Stimulated activated naive CD8-positive, alpha-beta T cell treated with anti-CD3 and anti-CD28 coated beads, Interleukin-15, amount 100 ng/mL, for 72 hours (primary cell): Measurements from ENCODE around the gene NEURL3.

Experiments
- ATAC-seq: fragments of 150-1000 bp; cut with Tn5 transposase; 2 replicates; pipeline ENCODE4 v1.10.0; 2021; ENCODE audit warnings: mild to moderate bottlenecking, moderate library complexity
- DNase-seq, 2 donors: peaks; one replicate each; pipeline ENCODE4 v3.0.0; 2021 to 2022
- H3K27ac Mint-ChIP-seq, 2 donors: one replicate each; pipeline ENCODE4 v1.8.0; 2022; ENCODE audit warnings: mild to moderate bottlenecking in 2 of 2, mixed read lengths in 2 of 2, moderate library complexity in 2 of 2
- H3K27me3 Mint-ChIP-seq: one replicate; pipeline ENCODE4 v1.8.0; 2022; ENCODE audit warnings: mixed read lengths
- H3K4me1 Mint-ChIP-seq: one replicate; pipeline ENCODE4 v1.8.0; 2022; ENCODE audit warnings: mild to moderate bottlenecking, mixed read lengths
- H3K4me3 Mint-ChIP-seq, 2 donors: one replicate each; pipeline ENCODE4 v1.8.0; 2022; ENCODE audit warnings: mild to moderate bottlenecking in 2 of 2, mixed read lengths in 2 of 2, moderate library complexity in 1 of 2
- H3K9me3 Mint-ChIP-seq, 2 donors: one replicate each; pipeline ENCODE4 v1.8.0; 2022; ENCODE audit warnings: mixed read lengths in 2 of 2

NEURL3 gene

DNA sequence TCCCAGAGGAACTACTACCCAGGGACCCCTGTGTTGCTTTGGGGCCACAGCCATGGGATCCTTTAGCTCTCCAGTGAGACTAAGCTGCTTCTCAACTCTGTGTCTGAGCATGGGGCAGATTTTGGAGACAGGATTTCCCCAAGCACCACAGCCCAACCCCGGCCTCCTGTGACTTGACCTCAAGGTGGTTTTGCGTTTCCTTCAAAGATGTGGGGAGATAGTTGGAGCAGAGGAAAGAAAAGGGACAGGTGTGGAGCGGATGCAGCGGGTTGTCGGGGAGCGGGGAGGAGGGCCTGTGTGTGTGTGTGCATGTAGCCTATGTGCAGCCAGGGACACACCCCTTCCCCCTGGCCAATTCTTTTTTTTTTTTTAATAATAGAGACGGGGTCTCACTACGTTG, 41.6 kb upstream of the NEURL3 start:
- no peak overlapping the region for H3K4me3 Mint-ChIP-seq

DNA sequence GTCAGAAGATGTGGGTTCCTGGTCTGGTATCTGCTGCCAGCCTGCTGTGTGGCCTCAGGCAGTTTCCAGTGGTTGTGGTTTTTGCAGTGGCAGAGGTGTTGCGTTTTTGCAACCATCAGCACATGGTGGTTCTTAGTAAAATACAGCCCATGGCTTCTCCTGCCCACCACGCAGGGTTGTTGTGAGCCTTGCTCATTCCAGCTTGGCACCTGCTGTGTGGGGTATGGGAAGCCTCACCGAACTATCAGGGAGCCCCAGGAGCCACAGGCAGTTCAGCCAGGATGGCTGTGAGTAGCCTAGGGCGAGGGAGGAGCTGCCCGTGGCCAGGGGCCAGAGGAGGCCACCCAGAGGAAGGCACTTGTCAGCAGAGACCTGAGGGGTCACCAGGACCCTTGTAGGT, 41.2 kb upstream of the NEURL3 start:
- H3K4me3 Mint-ChIP-seq: peak overlapping the region; percentile 66 to 83
- no peaks in the 10 kb centered on the region for H3K9me3 Mint-ChIP-seq
- ATAC-seq (peak; percentile 72), DNase-seq (peak in 1 of 2 donors; percentile 62)
- peaks cover 57% of the 10 kb centered on the region for H3K4me1 Mint-ChIP-seq
- no peaks in the 10 kb centered on the region for H3K27me3 Mint-ChIP-seq
- peak overlapping the region; percentile 60 to 92 for H3K27ac Mint-ChIP-seq

More for the DNA sequence above, 41.6 kb upstream of the NEURL3 start:
- peak in 1 of 2 donors; percentile 30 for DNase-seq
- Mint-ChIP-seq H3K4me1 (peaks cover 57% of the 10 kb centered on the region), H3K9me3 (no peaks in the 10 kb centered on the region), H3K27ac (no peak overlapping the region), H3K27me3 (no peaks in the 10 kb centered on the region)
- ATAC-seq: peak; percentile 14

DNA sequence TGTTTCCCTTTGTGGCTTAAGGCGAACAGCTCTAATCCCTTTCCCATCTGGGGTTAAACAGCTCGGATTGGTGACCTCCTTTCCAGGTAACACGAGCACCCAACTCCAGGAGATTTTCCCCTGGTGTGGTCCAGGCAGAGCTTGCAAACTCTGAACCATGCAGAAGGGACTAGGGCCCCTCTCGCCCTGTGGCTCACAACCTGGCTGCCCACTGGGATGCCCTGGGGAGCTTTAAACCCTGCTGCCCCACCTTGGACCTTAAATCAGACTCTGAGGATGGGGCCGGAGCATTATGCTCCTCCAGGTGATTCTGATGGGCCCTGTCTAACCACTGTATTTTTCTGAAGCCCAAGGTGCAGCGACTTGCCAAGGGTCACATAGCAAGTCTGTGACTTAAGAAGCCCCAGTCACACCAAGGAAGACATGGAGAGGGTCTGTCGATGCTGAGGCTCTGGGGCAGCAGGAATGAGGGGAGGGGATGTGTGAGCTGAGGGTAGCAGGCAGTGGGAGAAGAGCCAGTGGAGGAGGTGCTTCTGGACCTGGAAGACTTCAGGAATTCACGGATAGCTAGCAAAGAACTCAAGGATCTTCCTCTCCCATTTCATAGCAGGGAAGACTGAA, 37.3 kb upstream of the NEURL3 start:
- Mint-ChIP-seq H3K4me3 (peak overlapping the region in 1 of 2 donors; percentile 44), H3K9me3 (no peaks in the 10 kb centered on the region), H3K27ac (peak overlapping the region in 1 of 2 donors; percentile 19), H3K27me3 (no peaks in the 10 kb centered on the region), H3K4me1 (peaks cover 83% of the 10 kb centered on the region)
- DNase-seq: no peak
- no peak for ATAC-seq

DNA sequence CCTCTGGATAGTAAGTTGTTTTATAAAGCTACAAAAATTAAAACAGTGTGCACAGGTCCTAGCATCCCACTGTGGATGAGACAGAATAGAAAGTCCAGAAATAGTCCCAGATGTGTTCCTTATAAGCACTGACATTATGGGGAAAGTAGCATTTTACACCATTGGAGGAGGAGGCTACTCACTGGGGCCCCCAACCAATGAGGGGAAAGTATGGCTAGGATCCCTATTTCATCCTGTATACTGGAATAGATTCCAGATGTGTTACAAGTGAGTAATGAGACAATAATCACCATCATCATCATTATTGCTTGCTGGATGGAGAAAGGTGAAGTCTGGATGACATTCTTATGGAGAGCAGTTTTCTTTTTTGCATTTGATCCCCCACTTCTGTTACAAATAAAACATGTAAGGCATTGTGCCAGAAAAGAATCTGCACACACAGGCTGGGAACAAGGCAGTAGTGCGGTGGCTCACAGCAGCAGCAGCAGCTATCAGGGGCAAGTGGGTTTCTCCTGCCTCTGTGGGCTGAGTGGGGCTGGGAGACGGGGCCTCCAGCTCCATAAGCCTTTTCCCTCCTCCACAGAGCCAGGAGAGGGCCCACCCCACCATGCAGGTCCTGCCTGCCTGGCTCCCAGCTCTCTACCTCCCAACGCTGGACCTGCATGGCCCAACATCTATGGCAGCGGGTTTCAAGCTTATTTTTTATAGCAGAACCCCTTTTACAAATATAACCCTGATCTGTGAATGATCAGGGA, 36.4 kb upstream of the NEURL3 start:
- H3K4me3 Mint-ChIP-seq: no peak overlapping the region
- H3K27me3 Mint-ChIP-seq: no peaks in the 10 kb centered on the region
- no peak for ATAC-seq
- H3K9me3 Mint-ChIP-seq: no peaks in the 10 kb centered on the region
- H3K27ac Mint-ChIP-seq: no peak overlapping the region
- DNase-seq: no peak
- H3K4me1 Mint-ChIP-seq: peaks cover 74% of the 10 kb centered on the region

DNA sequence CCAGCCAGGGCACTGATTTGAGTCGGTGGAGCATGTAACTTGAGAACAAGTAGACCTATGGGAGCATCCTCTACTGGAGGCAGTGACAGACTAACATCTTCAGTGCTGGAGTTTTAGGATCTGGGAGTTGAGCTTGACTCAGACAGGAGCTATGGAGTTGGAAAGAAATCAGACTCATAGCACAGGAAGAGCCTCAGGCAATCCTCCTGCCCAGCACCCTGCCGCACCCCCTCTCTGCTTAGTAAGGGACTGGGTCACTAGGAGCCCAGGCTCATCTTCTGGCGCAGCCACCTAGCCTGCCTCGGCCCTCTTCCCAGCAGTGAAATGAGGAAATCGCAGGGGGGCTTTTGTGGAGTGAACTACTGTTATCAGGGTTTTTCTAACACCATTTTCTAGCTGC, 35.0 kb upstream of the NEURL3 start:
- Mint-ChIP-seq H3K27ac (peak overlapping the region in 1 of 2 donors; percentile 48), H3K27me3 (no peaks in the 10 kb centered on the region), H3K4me1 (peaks cover 73% of the 10 kb centered on the region), H3K9me3 (no peaks in the 10 kb centered on the region), H3K4me3 (peak overlapping the region; percentile 74 to 88)
- ATAC-seq (no peak), DNase-seq (no peak)

DNA sequence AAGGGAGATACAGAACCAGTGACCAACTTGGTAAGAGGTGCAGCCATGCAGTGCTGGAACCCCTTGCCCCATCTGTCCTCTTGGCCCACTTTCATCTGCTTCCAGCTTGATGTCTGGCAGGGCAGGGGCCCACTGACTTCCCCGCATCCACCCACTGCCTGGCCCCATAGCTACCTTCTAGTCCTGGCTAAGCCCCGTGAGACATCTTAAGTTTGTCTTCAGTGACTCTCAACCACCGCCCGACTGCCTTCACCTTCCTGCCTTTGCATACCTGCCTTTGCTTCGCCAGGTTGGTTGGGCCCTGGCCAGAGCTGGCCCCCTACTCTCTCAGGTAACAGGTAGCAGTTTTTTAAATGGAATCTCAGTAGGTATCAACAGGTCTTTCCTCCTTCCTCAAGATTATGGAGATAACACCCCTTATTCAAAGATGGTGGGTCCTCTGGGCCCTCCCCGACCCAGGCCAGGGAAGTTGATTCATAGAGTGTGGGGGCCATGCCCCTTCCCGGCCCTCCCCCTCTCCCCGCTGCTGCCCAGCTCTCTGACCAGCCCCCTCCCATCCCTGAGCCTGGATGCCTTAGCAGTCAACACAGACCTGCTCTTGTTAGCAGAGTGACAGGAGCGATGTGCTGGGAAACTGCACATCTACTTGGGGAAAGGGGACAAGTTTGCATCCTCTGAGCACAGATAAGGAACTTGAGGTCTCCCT, 34.2 kb upstream of the NEURL3 start:
- Mint-ChIP-seq H3K27ac (peak overlapping the region; percentile 85 to 100), H3K4me3 (peak overlapping the region; percentile 88 to 96), H3K9me3 (no peaks in the 10 kb centered on the region), H3K27me3 (no peaks in the 10 kb centered on the region), H3K4me1 (peaks cover 66% of the 10 kb centered on the region)
- peak; percentile 0 for ATAC-seq
- DNase-seq: no peak

DNA sequence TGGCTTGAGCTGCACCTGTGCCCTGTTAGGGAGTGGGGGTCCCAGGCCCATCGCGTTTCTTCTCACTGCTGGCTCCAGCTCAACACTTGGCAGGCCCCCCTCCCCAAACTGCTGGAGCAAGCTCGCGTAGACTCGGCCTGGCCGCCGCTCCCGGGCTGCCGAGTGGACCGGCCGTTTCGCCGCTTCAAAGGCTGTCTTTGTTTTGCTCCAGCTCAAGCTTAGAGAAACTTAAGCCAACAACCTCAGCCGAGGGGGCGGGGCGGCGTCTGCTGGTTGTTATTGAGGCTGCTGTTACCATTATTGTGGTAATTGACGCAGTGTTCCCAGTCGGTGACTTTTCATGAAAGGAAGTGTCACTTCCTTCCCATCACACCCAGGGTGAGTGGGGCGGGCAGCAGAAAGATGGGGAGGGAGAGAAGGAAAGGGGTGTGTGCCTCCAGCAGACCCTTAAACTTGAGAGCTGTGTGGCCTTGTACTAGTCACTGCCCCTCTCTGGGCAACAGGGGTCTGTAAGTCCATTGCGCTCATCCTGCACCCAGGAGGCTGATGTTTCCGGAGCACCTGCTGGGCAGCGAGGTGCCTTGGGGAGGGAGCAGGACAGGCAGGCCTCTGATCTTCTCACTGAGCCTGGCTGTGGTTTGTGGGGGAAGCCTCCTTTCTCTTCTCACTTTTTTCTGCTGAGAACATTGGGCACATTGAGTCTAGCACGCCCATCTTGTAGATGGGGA, 33.5 kb upstream of the NEURL3 start:
- DNase-seq (peak; percentile 81 to 91), ATAC-seq (peak; percentile 59)
- Mint-ChIP-seq H3K4me1 (peaks cover 63% of the 10 kb centered on the region), H3K9me3 (no peaks in the 10 kb centered on the region), H3K4me3 (peak overlapping the region; percentile 88 to 96), H3K27ac (peak overlapping the region; percentile 96 to 100), H3K27me3 (no peaks in the 10 kb centered on the region)

DNA sequence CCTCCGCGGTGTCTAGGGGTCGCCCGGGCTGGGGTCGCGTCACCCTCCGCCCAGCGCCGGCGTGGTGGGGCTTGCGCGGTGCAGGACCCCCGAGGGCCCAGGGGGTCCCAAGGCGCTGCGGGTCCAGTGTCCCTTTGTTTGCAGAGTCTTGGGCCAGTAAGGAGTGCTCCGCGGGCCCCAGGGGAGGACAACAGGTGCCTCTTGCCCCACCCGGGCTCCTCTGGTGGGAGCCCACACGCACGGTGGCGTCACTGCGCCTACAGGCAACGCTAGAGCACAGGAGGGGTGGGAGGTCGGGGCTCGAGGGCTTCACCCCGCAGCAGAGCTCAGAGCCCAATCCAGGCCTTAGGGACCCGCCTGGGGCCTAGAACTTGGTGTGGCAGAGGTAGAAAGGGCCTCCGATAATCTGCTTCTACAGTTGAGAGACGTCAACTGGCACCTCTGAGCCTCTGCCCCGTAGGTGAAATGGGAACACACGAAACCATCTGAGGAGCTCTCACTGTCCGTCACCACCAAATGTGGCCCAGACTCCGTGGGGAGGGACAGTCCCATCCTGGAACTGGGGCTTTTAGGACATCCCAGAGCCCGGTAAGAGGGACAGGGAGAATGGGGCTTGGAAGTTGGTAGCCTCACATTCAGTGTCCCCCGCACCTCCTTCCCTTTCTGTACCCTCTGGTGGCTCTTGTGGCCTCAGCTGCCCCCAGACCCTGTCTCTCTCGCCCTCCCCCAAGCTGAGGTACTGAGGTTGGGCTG, 32.8 kb upstream of the NEURL3 start:
- peak; percentile 37 for ATAC-seq
- peak; percentile 72 to 74 for DNase-seq
- H3K9me3 Mint-ChIP-seq: no peaks in the 10 kb centered on the region
- peaks cover 63% of the 10 kb centered on the region for H3K4me1 Mint-ChIP-seq
- peak overlapping the region; percentile 96 to 100 for H3K27ac Mint-ChIP-seq
- no peaks in the 10 kb centered on the region for H3K27me3 Mint-ChIP-seq
- peak overlapping the region; percentile 88 to 96 for H3K4me3 Mint-ChIP-seq

DNA sequence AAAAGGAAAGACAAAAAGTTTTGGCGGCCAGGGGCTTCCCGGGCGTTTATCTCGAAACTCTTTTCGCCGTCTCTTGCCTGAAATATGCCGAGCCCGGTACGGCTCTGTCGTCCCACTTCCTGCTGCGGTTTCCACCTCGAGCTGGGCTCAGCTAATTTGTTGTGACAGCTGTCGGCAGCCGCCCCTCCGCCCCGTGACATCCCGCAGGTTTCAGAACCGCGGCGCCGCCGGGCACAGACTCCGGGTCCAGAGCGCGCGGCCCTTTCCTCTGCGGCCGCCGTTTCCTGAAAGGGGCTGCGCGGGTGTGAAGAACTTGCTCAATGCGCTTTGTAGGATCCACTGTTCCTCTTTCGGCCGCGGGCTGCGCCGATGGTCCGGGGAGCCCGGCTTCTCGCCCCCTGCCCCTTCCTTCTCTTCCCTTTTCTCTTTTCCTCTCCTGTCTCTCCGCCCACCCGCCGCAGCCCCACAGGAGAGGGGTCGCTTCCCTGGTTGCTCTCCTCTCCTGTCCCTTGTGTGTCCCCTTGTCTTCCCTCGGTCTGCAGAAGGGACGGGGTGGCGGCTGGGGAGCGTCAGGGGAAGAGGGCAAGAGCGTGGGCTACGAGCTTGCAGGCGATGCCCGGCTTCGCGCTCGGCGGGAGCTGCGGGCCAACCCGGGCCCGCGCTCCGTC, 32.0 kb upstream of the NEURL3 start:
- DNase-seq (peak; percentile 87 to 95), ATAC-seq (peak; percentile 68)
- H3K4me1 Mint-ChIP-seq: peaks cover 63% of the 10 kb centered on the region
- no peaks in the 10 kb centered on the region for H3K9me3 Mint-ChIP-seq
- H3K4me3 Mint-ChIP-seq: peak overlapping the region; percentile 88 to 96
- H3K27me3 Mint-ChIP-seq: no peaks in the 10 kb centered on the region
- peak overlapping the region; percentile 87 to 100 for H3K27ac Mint-ChIP-seq

DNA sequence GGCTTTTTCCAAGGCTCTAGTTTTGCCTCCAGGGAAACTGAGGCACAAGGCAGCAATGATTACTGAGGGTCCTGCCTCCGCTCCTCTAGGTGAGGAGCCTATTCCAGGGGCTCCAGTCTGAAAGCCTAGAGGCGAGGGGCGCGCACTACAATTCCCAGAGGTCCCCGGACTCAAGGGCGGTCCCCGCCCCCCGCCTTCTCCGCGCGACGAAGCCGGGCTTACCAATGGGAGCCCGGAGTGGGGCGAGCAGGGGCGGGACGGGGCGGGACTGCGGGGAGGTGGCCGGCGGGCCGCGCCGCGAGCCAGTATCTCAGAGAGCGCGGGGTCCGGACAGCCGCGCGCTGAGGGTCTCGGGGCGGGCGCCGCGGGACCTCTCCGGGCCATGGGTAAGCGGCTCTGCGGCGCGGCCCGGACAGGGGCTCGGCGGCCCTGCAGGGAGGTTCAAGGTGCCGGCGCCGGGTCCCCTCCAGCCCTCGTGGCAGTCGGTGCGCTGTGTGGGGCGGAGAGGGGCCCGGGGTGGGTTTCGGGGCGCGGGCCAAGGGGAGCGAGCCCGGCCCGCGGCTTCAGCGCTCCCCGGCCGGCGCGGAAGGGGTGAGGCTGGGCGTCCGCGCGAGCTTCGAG, 31.4 kb upstream of the NEURL3 start, which contains the start of gene ARID5A:
TSS of gene ARID5A (plus strand) at position 308 of the 621 bp plus-strand sequence. CDS start at position 383, 75 bp downstream.
- Mint-ChIP-seq H3K27ac (peak within 1 kb of the TSS; percentile 87 to 100), H3K4me1 (peaks cover 70% of the 10 kb centered on the region), H3K27me3 (no peaks in the 10 kb centered on the region), H3K4me3 (peak within 1 kb of the TSS; percentile 88 to 96), H3K9me3 (no peaks in the 10 kb centered on the region)
- ATAC-seq: peak; percentile 68
- peak; percentile 87 to 90 for DNase-seq

DNA sequence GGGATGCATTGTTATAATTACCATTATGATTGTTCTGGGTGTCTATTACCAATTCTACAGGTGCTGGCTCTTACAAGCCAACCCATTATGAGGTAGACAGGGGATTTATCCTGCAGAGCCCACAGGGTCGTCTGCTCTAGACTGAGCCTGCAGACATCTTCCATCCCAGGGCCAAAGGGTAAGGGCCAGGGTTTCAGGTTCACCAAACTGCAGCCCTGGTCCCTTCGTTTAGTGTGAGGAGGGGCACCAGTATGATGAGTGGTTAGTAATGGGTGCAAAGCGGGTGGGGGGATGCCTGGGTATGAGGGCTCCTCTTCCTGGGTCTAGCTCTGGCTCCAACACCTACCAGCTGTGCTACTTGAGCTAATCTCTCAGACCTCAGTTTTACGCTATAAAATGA, 30.2 kb upstream of the NEURL3 start:
- no peaks in the 10 kb centered on the region for H3K27me3 Mint-ChIP-seq
- no peak overlapping the region for H3K4me3 Mint-ChIP-seq
- H3K4me1 Mint-ChIP-seq: peaks cover 72% of the 10 kb centered on the region
- no peak for DNase-seq
- H3K27ac Mint-ChIP-seq: no peak overlapping the region
- no peaks in the 10 kb centered on the region for H3K9me3 Mint-ChIP-seq
- no peak for ATAC-seq

DNA sequence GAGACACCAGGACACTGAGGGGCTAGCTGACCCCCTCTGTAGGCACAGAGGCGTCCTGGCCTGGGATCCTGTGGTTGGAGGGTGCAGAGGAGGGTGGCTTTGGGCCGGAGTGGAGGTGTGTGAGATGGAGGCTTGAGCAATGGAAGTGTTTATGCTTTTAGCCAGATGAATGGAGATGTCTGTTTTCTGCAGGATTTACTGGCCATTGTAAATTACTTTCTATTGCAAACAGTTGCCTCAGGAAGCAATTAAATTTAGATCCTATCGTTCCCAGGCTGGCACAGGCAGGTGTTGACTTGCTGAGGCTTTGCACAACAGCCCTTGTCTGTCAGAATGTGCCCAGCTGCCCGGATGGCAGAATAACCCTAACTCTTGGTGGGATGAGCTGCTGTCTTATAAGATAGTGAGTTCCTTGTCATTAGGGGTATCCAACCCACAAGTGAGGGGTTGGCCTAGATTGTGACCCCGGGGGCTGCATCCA, 29.6 kb upstream of the NEURL3 start:
- Mint-ChIP-seq H3K27me3 (no peaks in the 10 kb centered on the region), H3K4me1 (peaks cover 72% of the 10 kb centered on the region), H3K4me3 (no peak overlapping the region), H3K27ac (no peak overlapping the region), H3K9me3 (no peaks in the 10 kb centered on the region)
- DNase-seq (no peak), ATAC-seq (no peak)

DNA sequence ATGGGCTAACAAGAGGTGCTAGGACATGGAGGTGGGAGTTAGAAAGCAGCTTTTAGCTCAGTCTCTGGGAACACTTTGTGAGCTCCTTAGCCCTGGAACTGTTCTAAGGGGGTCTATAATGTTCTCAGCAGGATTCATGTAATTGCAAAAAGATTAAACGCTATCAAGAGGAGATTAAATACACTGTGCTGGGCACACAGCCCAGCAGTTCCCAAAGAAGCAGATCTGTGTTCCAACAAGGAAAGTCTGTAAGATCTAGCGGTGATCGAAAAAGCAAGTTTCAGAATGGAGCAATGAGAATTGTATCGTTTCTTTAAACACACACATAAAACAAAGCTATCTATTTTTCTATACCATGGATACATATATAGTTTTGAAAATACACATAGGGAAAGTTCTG, 29.0 kb upstream of the NEURL3 start:
- H3K27me3 Mint-ChIP-seq: no peaks in the 10 kb centered on the region
- peaks cover 72% of the 10 kb centered on the region for H3K4me1 Mint-ChIP-seq
- H3K9me3 Mint-ChIP-seq: no peaks in the 10 kb centered on the region
- no peak overlapping the region for H3K27ac Mint-ChIP-seq
- no peak overlapping the region for H3K4me3 Mint-ChIP-seq
- DNase-seq (no peak), ATAC-seq (no peak)
